Measurements from ENCODE around the gene ANXA3.

DNA sequence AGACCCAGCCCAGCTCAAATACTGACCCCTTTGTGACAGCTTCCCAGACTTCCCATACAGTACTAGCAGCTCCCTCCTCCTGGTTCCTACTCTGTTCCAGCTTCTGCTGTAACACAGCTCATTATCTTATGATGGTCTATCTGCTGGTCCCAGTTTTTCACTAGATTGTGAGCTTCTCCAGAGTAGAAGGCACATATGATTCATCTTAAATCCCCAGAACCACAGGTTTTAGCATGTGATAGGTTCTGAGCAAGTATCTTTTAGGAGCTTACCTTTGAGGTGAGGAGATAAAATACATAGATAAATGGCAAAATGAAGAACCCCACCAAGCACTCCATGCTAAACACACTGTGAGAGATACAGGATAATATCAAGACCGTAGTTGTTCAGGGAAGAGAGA lies 27.6 kb upstream of the ANXA3 start:
- TF ChIP-seq, protein P1, sequence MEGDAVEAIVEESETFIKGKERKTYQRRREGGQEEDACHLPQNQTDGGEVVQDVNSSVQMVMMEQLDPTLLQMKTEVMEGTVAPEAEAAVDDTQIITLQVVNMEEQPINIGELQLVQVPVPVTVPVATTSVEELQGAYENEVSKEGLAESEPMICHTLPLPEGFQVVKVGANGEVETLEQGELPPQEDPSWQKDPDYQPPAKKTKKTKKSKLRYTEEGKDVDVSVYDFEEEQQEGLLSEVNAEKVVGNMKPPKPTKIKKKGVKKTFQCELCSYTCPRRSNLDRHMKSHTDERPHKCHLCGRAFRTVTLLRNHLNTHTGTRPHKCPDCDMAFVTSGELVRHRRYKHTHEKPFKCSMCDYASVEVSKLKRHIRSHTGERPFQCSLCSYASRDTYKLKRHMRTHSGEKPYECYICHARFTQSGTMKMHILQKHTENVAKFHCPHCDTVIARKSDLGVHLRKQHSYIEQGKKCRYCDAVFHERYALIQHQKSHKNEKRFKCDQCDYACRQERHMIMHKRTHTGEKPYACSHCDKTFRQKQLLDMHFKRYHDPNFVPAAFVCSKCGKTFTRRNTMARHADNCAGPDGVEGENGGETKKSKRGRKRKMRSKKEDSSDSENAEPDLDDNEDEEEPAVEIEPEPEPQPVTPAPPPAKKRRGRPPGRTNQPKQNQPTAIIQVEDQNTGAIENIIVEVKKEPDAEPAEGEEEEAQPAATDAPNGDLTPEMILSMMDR (IDR thresholded peaks at IDR 0.05): no peak
- no peak for TF ChIP-seq POLR2A (IDR thresholded peaks at IDR 0.05)

All from esophagus squamous epithelium (tissue), 4 donors.